Mononuclear cell (primary cell): ENCODE data around the gene LRFN4. TPM values are rescaled to one million over a fixed set of nuclear protein-coding genes. Genes with fewer than 3 reads are reported as not detected.

Experiments
- H3K27me3 ChIP-seq: 2 replicates; pipeline ENCODE4 v1.6.0; 2011; ENCODE audit warnings: low read length, control low read depth; ENCODE audit not compliant: insufficient read depth
- H3K4me1 ChIP-seq: 2 replicates; pipeline ENCODE4 v1.5.1; 2011; ENCODE audit warnings: mild to moderate bottlenecking, low read length, control low read depth; ENCODE audit not compliant: insufficient read depth
- H3K4me3 ChIP-seq: 2 replicates; pipeline ENCODE4 v1.5.1; 2011; ENCODE audit warnings: mild to moderate bottlenecking, low read length, moderate library complexity
- H3K9me3 ChIP-seq: 2 replicates; pipeline ENCODE4 v1.5.1; 2011; ENCODE audit warnings: low read depth, mild to moderate bottlenecking, control low read depth, low read length
- total RNA-seq: library from RNA; depleted of rRNA; stranded (reverse); fragments of >200 nt; gene quantifications from one replicate; pipeline ENCODE4 v1.2.3, GENCODE V29; 2012

Gene LRFN4
- total RNA-seq, 1 donor: 2.1 TPM

DNA sequence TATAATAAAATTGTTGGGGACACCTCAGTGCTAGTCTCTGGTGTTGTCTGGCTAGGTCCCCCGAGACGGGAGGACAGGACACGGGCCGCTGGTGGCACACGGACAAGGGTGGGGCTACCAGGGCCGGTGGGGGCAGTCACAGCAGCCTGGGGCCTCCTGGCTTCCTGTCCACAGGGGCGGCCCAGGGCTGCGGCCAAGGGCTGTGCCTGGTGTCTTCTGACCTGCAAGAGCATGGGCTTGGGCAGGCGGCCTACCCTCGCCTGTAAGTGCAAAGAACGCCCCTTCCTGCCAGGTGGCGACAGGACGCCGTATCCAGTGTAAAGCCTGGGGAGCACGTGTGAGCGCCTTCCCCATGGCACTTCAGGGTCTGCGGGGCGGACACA, 3.6 kb downstream of the LRFN4 start:
- H3K27me3 ChIP-seq: no peaks in the 10 kb centered on the region
- H3K4me3 ChIP-seq: no peak overlapping the region
- H3K9me3 ChIP-seq: no peaks in the 10 kb centered on the region
- peaks cover 9% of the 10 kb centered on the region for H3K4me1 ChIP-seq

DNA sequence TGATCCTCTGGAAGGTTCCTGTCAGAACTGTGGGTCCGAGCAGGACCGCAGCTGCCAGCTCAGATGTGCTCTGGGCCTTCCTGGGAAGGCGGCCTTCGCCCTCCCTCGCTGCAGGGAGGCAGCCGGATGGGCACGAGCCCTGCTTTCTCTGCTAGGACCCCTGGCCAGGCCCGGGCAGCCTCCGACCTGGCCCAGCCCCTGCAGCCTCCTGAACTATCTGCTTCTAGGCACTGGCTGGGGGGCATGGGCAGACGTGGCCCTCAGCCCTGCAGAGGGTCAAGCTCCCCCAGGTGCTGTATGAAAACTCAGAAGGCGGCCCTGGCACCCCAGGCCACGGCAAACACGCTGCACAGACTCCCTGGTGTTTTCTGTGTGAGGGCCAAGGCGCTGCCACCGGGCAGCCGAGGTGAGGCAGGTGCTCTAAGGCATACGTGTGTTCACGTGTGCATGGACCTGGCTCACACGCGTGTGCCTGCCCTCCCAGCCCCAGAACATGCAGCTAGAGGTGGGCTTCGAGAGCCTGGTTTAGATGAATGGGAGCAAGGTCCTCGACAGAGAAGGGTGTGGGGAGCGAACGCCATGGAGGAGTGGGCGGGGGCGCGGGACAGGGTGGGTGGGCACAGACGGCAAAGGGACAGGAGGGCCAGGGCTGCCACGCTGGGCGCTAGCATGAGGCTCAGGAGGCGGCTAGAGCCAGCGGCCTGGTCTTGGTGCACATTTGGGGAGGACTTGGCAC, 4.3 kb downstream of the LRFN4 start:
- Histone ChIP-seq H3K4me1 (peaks cover 3% of the 10 kb centered on the region), H3K4me3 (no peak overlapping the region), H3K9me3 (no peaks in the 10 kb centered on the region), H3K27me3 (no peaks in the 10 kb centered on the region)

DNA sequence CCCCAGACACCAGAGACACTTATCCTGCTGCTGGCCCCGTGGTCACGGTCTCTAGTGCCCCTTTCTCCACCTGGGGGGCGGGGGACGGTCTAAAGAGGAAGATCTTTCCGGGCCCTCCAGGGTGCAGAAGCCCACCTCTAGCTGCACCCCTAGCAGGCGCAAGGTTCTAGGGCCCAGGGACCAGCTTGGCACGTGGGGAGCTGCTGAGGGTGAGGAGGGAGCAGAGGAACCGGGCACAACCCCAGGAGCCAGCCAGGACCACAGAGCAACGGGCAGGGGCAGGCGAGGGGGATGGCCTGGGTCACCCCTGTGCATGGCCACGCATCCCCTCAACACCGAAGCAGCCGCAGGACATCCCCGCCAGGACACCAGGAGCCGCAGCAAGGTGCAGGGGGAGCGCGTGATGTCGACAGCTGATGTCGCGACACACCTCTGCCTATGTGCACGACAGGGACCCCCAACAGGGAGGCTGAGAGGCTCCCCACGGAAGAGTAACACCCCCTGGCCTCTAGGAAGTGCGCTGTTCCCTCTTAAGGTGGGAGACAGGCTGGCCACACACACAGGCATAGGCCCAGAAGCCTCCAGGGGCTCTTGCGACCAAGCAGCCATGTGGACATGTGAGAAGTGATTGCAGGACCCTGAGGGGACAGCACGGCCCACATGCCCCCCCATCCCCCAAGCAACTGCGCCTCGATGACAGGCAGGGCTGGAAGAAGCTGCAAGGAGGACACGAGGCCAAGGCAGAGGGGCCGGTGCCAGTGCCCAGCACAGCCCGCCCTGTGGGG, 5.1 kb downstream of the LRFN4 start:
- H3K9me3 ChIP-seq: no peaks in the 10 kb centered on the region
- H3K27me3 ChIP-seq: no peaks in the 10 kb centered on the region
- no peak overlapping the region for H3K4me3 ChIP-seq
- H3K4me1 ChIP-seq: peaks cover 3% of the 10 kb centered on the region

DNA sequence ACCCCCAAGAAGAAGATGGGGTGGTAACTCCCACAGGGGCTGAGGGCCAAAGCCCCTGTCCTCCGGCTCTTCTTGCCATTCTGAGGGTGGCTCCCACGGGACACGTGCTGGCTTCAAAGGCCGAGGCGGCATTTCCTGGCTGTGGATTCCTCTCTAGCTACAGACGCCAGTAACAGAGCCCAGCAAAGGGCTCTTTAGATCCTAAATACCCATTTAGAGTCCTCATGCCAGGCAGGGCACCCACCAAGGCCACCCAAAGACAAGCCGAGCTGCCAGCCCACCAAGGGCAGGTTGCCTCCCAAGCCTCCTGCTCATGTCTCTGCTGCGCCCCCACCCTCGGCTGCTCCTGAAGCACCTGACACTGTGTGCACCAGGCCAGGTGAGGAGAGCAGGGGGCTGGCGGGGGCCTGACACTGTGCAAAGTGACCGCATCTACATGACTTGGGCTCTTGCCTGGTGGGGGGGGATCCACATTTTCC, 5.7 kb downstream of the LRFN4 start:
- H3K4me1 ChIP-seq: no peaks in the 10 kb centered on the region
- no peaks in the 10 kb centered on the region for H3K9me3 ChIP-seq
- H3K4me3 ChIP-seq: no peak overlapping the region
- H3K27me3 ChIP-seq: no peaks in the 10 kb centered on the region

DNA sequence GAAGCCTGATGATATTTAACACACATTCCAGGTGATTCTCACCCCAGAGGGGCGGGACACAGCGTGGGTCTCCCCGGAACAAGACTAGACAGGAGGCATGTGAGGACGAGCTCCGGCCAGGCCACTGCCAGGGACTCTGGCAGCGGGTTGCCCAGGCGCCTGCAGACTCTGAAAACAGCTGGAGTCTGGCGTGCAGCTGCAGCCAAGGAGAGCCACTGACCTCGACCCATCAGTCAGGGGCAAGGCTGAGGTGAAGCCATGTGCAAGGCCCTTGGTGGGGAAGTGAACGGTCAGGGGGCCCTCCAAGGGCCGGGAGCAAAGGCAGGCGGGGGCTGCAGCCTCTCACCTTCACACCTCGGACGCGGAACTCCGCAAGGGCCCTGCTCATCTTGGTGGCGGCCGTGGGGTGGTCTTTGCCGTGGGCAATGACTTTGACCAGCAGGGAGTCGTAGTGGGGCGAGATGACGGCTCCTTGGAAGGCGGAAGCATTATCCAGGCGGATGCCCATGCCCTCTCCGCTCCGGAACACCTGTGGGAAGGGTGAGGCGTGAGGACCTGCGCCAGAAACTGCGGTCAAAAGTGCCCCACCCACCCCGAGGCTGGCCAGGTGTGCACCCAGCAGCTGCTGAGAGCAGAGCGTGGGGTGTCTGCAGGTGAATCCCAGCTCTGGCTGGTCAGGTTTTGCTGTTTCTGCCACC, 6.7 kb downstream of the LRFN4 start:
- Histone ChIP-seq H3K4me3 (no peak overlapping the region), H3K4me1 (peaks cover 3% of the 10 kb centered on the region), H3K9me3 (no peaks in the 10 kb centered on the region), H3K27me3 (no peaks in the 10 kb centered on the region)

DNA sequence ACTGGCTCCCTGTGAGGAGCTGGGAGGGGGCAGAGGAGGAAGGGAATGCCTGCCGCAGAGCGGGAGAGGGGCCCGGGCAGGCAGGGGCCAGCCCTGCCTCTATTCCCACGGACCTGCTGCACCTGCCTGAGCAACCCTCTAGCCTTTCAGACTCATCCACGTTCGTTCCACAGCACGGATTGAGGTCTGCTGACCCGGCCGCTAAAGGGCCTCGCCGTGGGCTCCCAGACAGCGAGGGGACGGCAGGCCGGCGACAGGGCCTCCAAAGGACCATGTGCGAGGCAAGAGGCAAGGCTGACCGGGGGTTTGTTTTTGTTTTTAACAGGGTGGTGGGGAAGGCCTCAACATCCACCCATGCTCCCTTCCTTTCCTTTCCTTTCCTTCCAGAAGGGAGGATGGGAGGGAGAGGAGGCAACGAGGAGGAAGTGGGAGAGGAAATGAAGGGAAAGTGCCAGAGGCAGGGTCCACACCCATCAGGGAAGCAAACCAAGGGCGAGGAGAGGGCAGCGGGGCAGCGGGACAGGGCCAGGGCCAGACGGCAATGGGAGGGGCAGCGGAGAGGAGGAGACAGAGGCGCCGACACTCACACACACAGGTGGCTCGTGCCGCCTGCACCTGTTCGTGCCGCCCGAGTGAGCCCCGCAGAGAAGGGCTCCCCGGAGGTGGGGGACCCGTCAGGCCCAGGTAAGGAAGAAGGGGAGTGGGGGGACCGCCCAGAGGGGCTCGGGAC, 7.5 kb downstream of the LRFN4 start:
- Histone ChIP-seq H3K4me1 (peaks cover 8% of the 10 kb centered on the region), H3K27me3 (no peaks in the 10 kb centered on the region), H3K9me3 (no peaks in the 10 kb centered on the region), H3K4me3 (no peak overlapping the region)

DNA sequence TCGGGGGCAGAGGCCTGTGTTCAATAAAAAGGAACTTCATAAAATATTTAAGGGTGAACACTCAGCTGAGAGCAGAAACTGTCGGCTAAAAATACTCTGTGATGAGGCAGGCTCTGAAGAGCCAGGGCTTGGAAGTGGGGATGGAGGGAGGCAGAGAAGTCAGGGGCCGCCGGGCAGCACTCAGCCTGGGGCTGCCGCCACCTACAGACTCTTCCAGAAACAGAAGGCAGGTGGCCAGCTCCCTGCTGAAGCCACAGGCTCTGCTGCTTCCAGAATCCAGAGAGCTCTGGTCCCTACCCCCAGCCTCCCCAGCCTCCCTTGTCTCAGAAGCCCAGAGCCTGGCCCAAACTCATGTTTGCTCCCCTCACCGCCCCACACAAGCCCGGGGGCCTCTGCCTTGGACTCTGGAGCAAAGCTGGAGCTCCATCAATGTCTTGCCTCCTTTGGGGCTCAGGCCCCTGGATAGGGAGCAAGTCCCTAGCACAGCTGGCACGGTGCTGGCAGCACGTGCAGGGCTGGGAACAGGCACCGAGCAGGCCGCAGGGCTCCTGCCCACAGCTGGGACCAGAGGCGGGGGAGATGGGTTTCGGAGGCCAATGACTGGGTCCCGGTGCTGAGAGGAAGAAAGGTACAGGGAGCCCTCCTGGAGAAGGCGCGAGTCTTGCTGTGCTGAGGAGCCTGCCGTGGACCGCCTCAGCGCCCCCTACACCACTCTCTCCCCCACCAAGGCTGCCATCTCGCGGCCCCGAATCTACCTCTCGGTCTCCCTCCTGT, 8.2 kb downstream of the LRFN4 start:
- Histone ChIP-seq H3K27me3 (no peaks in the 10 kb centered on the region), H3K4me3 (no peak overlapping the region), H3K4me1 (peaks cover 8% of the 10 kb centered on the region), H3K9me3 (no peaks in the 10 kb centered on the region)

DNA sequence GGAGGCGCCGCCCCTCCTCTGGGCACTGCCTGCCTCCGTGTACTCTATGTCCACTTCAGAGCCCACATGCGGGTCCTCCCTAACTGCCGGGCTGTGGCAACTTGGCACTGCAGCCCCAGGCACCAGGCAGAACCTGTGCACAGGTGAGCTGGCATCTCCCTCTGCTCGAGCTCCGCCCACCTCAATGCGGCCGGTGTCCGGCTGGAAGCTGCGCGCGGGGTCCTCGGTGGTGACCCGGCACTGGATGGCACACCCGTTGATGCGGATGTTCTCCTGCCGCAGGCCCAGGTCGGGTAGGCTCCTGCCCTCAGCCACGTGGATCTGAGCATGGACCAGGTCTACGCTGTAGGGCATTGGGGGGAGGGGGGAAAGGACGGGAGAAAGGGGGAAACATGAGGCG, 9.1 kb downstream of the LRFN4 start:
- H3K27me3 ChIP-seq: no peaks in the 10 kb centered on the region
- no peak overlapping the region for H3K4me3 ChIP-seq
- no peaks in the 10 kb centered on the region for H3K9me3 ChIP-seq
- peaks cover 8% of the 10 kb centered on the region for H3K4me1 ChIP-seq

DNA sequence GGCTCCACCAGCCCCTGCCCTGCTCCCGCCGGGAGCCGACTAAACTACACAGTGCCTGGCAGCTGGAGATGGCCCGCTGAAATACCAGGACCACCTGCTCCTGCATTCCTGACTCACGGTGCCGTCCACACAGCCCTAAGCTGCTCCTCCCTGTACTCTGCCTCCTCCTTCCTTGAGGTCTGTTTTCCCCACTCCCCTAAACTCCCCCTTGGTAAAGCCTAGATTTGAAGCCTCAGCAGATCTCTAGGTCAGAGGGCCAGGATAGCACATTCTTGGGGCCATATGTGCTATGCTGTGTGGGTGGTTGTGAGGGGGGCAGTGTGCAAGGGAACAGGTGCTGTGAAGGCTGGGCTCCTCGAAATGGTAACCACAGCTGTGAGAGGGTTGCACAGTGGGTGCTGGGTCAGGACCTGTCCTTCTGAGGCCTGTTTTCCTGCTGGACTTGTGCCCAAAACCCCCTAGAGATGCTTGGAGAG, 9.7 kb downstream of the LRFN4 start:
- Histone ChIP-seq H3K4me3 (no peak overlapping the region), H3K9me3 (no peaks in the 10 kb centered on the region), H3K4me1 (peaks cover 8% of the 10 kb centered on the region), H3K27me3 (no peaks in the 10 kb centered on the region)

DNA sequence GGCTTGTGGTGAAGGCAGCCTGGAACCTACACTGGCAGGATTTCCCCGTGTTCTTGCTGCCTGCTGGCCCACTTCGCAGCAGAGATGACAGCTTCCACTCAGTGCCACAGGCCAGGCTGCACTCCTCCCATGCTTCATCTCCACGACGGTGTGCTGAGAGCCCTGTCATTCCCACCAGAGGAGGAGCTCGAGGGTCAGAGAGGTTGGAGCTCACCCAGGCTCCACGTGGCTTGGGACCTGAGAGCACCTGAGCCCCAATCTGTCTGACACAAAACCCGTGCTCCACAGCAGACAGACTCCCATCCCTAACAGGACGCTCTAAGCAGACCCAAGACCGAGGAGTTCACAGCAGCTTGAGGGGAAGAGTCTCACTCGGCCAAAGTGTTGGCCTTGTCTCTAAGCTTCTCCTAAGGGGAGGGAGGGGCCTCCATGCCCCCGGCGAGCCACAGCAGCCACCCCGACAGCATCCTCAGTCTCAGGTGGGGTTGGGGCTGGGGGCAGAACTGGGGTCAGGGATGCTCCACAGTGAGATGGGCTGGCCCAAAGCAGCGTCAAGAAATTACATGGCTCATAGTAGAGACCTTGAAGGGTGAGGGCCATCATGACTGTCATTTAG, 10.7 kb downstream of the LRFN4 start:
- H3K4me3 ChIP-seq: no peak overlapping the region
- peaks cover 8% of the 10 kb centered on the region for H3K4me1 ChIP-seq
- no peaks in the 10 kb centered on the region for H3K27me3 ChIP-seq
- H3K9me3 ChIP-seq: no peaks in the 10 kb centered on the region

DNA sequence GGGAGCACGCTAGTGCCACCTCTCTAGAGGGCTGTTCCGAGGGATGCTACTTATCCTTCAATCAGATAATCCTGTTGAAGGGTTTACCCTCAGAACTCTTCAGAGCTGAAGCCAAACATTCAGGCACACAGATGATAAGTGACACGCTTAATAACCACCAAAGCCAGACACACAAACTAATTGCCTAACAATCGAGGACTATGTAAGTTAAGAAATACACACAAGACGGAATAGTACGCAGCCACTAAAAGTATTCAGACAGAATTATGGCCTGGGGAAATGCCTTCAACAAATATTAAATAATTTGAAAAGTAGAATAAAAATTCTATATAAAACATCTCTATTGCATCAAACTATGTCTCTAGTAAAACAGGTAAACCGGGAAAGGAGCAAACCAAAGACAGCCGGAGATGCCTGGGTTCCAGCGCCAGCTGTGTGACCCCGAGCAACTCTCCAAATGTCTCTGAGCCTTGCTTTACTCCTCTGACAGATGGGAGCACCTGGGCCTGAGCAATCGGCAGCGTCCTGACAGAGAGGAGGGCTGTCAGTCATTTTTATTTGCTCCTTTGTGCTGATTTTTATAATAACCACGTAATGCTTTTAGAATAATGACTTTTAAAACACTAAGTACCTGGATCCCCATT, 11.3 kb downstream of the LRFN4 start:
- H3K4me3 ChIP-seq: no peak overlapping the region
- peaks cover 8% of the 10 kb centered on the region for H3K4me1 ChIP-seq
- no peaks in the 10 kb centered on the region for H3K27me3 ChIP-seq
- no peaks in the 10 kb centered on the region for H3K9me3 ChIP-seq

DNA sequence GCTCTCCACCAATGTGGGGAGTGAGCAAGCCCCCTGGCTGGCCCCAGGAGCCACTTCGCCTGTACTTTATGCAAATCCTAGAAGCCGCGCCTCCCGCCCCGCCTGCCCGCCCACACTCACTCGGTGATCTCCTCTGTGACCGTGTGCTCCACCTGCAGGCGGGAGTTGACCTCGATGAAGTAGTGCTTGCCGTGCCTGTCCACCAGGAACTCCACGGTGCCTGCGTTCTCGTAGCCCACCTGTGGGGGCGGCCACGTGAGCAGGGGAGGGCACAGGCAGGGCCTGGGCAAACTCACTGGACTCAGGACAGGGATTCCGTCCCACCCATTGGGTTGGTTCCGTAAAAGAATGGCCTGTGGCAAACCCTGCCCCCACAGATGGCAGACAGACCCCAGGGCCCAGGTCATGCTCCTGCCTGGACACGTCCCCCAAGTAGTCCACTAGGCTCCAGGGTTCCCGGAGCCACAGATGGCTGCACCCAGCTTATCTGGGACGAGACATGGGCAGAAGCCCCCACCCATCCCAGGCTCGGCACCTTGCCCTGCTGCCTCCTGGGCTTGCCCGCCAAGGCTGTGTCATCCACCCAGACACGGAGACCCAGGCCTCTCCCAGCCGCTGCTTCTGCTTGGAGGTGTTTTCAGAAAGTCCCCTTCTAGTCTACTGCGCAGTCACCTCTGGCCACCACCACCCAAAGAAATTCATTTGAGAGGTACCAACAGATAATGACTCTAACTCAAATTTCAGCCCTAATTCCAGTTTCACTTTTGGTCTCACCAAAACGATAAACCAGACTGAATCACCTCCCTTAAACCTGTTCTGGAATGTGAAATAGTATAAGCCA, 12.1 kb downstream of the LRFN4 start:
- Histone ChIP-seq H3K4me1 (peaks cover 8% of the 10 kb centered on the region), H3K27me3 (no peaks in the 10 kb centered on the region), H3K4me3 (no peak overlapping the region), H3K9me3 (no peaks in the 10 kb centered on the region)

DNA sequence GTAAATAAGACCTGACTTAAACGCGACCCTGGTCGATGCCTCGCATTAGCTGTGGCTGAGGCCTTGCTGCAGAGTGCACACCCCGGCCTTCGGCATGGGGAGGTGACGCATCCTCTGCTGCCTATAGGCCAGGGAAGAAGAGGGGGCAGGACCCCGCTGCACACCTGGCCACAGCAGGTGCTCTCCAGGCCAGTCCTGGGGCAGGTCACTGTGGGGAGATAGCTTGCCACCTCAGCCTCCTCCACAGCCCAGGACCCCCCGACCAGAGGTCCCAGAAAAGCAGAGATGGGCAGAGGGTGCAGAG, 12.7 kb downstream of the LRFN4 start:
- no peaks in the 10 kb centered on the region for H3K9me3 ChIP-seq
- no peak overlapping the region for H3K4me3 ChIP-seq
- no peaks in the 10 kb centered on the region for H3K27me3 ChIP-seq
- H3K4me1 ChIP-seq: peaks cover 8% of the 10 kb centered on the region
